ENCODE data around the gene METTL1.

DNA sequence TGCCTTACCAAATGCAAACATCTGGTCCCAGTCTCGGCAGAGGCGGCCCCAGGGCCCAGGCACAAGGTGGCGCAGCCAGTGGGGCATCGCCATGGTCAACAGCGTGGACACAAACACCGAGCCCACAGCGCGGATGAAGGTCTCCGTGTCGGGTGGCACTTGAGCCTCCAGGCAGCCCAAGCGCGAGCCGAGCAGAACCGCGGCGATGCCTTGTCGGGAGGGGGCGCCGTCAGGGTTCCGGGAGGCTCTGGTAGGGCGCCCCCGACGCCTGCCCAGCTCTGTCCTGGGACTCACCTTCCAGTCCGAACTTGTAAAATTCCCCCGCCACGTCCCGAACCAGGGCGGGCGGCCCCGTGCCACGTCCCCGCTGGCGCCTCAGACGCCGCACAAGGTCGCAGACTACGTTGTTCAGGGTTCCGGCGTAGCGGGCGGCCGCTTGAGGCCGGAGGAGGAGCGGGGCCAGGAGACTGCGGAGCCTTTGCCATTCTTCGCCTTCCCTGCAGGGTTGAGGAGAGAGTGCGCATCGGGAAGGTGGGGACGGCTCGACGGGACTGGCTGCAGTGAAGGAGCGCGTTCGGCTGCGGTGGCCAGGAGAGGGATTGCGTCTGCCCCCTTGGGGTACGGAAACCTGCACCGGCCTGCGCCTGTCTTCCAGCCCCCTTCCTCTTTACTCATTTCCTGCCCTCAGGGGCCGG lies 6.8 kb downstream of the METTL1 start:
- no peak for TF ChIP-seq CTCF (IDR thresholded peaks at IDR 0.05; ENCODE audit: low read depth, low read length, missing input control)
- TF ChIP-seq TAF1 (conservative IDR thresholded peaks at IDR 0.05): no peak
- no peak for TF ChIP-seq RAD21 (IDR thresholded peaks at IDR 0.05)
- TF ChIP-seq, protein P1, sequence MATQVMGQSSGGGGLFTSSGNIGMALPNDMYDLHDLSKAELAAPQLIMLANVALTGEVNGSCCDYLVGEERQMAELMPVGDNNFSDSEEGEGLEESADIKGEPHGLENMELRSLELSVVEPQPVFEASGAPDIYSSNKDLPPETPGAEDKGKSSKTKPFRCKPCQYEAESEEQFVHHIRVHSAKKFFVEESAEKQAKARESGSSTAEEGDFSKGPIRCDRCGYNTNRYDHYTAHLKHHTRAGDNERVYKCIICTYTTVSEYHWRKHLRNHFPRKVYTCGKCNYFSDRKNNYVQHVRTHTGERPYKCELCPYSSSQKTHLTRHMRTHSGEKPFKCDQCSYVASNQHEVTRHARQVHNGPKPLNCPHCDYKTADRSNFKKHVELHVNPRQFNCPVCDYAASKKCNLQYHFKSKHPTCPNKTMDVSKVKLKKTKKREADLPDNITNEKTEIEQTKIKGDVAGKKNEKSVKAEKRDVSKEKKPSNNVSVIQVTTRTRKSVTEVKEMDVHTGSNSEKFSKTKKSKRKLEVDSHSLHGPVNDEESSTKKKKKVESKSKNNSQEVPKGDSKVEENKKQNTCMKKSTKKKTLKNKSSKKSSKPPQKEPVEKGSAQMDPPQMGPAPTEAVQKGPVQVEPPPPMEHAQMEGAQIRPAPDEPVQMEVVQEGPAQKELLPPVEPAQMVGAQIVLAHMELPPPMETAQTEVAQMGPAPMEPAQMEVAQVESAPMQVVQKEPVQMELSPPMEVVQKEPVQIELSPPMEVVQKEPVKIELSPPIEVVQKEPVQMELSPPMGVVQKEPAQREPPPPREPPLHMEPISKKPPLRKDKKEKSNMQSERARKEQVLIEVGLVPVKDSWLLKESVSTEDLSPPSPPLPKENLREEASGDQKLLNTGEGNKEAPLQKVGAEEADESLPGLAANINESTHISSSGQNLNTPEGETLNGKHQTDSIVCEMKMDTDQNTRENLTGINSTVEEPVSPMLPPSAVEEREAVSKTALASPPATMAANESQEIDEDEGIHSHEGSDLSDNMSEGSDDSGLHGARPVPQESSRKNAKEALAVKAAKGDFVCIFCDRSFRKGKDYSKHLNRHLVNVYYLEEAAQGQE (IDR thresholded peaks at IDR 0.05): no peak
- TF ChIP-seq GABPA (IDR thresholded peaks at IDR 0.05 in 1 of 2, conservative IDR thresholded peaks at IDR 0.05 in 1 of 2): no peak
